ENCODE measurements around the gene NGFR.

- TF ChIP-seq CTCF (IDR thresholded peaks at IDR 0.05) (no peak), POLR2A (IDR thresholded peaks at IDR 0.05) (no peak), POLR2AphosphoS5 (IDR thresholded peaks at IDR 0.05) (no peak)
These were observed 44.4 kb upstream of the NGFR start for GRCh38 chr17:49450735-49451134.

All from gastroesophageal sphincter (tissue), 3 donors.